ENCODE measurements around the gene OSBPL2. TPM values are rescaled to one million over a fixed set of nuclear protein-coding genes. Genes with fewer than 3 reads are reported as not detected.

Gene OSBPL2
- total RNA-seq, 1 donor from 2014 or later: 26.6 TPM

DNA sequence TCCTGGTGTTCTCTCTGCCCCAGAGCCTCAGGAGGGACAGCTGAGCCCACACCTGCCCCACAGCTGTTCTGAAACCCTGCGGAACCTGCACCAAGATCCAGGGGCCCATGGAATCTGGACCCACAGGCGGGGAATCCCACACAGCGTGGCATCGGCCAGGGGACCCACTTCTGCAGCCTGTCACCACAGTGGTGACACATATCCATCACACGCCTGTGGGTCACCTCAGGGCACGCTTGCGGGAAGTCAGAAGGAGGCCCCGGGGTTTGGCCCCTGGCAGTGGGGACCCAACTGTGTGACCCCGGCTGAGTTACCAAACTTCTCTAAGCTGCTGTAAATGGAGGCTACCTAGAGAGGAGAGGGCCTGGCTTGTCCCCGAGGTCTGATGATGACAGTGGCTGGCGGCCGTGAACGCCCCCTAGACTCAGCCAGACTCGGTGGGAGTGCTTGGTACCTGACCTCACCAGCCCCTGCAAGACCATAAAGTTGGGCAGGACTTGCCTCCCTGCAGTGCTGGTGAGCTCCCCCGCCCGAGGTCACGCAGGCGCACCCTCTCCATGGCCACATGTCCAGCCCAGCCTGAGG, 16.0 kb upstream of the OSBPL2 start:
- Histone ChIP-seq H3K4me1 (ENCODE audit: control insufficient read depth in 3 of 3, insufficient read depth in 3 of 3, low read length in 3 of 3) (peaks cover 8 to 29% (median 14%) of the 10 kb centered on the region in 3 donors), H3K9ac (ENCODE audit: low read depth in 1 of 3, low read length in 3 of 3) (no peak overlapping the region), H3K4me3 (ENCODE audit: low read length in 3 of 3) (no peak overlapping the region), H3K27me3 (ENCODE audit: control insufficient read depth in 3 of 3, insufficient read depth in 3 of 3, low read length in 3 of 3) (peaks cover 64 to 80% (median 66%) of the 10 kb centered on the region in 3 donors), H3K27ac (ENCODE audit: low read depth, low read length) (no peak overlapping the region), H3K9me3 (ENCODE audit: control insufficient read depth in 3 of 3, low read length in 3 of 3) (no peaks in the 10 kb centered on the region), H3K36me3 (ENCODE audit: control insufficient read depth in 3 of 3, insufficient read depth in 3 of 3, low read length in 3 of 3) (no peaks in the 10 kb centered on the region)

DNA sequence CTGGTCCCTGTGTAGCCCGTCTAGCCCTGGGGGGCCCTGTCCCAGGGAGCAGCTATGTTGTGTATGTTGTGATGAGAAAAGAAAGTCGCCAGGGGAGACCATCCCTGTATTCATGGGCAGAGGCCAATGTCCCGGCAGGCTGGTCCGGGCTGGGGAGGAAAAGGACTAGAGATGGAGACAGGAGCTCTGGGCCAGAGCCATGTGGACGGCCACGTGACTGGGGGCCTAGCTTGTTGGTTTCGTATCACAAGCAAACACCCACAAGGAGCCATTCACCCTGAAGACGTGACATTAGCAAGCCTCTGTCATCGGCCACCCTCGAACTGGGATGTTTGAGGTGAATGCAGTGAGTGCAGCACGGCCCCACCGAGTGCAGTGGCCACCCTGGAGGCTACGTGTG, 15.3 kb upstream of the OSBPL2 start:
- H3K9me3 ChIP-seq (ENCODE audit: control insufficient read depth in 3 of 3, low read length in 3 of 3): no peaks in the 10 kb centered on the region
- no peak overlapping the region for H3K9ac ChIP-seq (ENCODE audit: low read depth in 1 of 3, low read length in 3 of 3)
- H3K4me1 ChIP-seq (ENCODE audit: control insufficient read depth in 3 of 3, insufficient read depth in 3 of 3, low read length in 3 of 3): peaks cover 8 to 25% (median 14%) of the 10 kb centered on the region in 3 donors
- H3K36me3 ChIP-seq (ENCODE audit: control insufficient read depth in 3 of 3, insufficient read depth in 3 of 3, low read length in 3 of 3): no peaks in the 10 kb centered on the region
- peaks cover 58 to 80% (median 60%) of the 10 kb centered on the region in 3 donors for H3K27me3 ChIP-seq (ENCODE audit: control insufficient read depth in 3 of 3, insufficient read depth in 3 of 3, low read length in 3 of 3)
- H3K4me3 ChIP-seq (ENCODE audit: low read length in 3 of 3): no peak overlapping the region
- H3K27ac ChIP-seq (ENCODE audit: low read depth, low read length): no peak overlapping the region

DNA sequence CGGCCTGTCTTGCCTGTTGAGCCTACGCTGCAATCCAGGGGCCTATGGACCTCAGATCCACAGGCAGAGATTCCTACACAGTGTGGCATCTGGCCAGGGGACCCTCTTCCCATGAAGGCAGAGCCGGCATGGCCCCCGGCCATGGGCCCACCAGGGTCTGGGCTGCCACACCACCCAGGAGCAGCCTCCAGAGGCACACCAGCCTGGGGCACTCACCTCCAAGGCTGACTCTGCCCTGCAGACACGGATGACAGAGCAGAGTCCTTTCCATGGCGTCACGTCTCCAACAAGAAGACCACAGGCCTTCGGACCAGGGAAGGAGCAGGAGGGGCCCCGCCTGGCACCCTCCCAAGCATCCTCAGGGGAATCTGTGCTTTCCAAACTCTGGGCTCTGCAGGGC, 14.8 kb upstream of the OSBPL2 start:
- Histone ChIP-seq H3K9ac (ENCODE audit: low read depth in 1 of 3, low read length in 3 of 3) (no peak overlapping the region), H3K36me3 (ENCODE audit: control insufficient read depth in 3 of 3, insufficient read depth in 3 of 3, low read length in 3 of 3) (no peaks in the 10 kb centered on the region), H3K27me3 (ENCODE audit: control insufficient read depth in 3 of 3, insufficient read depth in 3 of 3, low read length in 3 of 3) (peaks cover 52 to 76% (median 56%) of the 10 kb centered on the region in 3 donors), H3K9me3 (ENCODE audit: control insufficient read depth in 3 of 3, low read length in 3 of 3) (no peaks in the 10 kb centered on the region), H3K4me1 (ENCODE audit: control insufficient read depth in 3 of 3, insufficient read depth in 3 of 3, low read length in 3 of 3) (peaks cover 4 to 19% (median 9%) of the 10 kb centered on the region in 3 donors), H3K4me3 (ENCODE audit: low read length in 3 of 3) (no peak overlapping the region), H3K27ac (ENCODE audit: low read depth, low read length) (no peak overlapping the region)

DNA sequence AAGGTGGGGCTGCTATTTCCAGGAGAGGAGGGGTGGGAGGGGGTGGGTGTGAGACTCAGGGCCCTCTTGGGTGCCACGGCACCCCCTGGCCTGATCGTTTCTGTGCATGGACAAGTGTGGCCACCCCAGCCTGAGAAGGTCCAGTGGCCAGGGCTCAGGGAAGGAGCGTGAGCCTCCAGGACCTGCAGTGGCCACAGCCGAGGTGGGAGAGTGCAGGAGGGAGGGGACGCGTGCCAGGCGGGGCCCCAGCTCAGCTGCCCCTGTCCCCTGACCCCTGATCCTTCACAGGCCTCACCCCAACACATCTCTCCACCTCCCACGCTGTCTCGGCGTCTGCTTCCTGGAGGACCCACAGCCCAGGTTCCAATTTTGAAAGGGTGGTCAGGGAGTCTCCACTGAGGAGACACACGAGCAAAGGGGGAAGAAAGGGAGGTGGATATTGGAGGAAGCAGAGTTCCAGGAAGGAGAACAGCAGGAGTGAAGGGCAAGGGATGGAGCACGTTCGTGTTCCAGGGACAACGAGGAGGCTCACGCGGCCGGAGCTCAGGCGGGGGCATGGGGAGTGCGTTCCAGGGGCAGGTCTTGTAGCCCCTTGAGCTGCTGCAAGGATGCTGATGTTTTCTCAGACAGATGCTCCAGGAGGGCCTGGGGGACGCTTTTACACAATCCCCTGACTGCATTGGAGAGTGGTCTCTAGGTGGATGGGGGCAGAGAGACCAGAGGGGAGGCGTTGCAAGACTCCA, 14.0 kb upstream of the OSBPL2 start:
- Histone ChIP-seq H3K27ac (ENCODE audit: low read depth, low read length) (no peak overlapping the region), H3K36me3 (ENCODE audit: control insufficient read depth in 3 of 3, insufficient read depth in 3 of 3, low read length in 3 of 3) (no peaks in the 10 kb centered on the region), H3K9ac (ENCODE audit: low read depth in 1 of 3, low read length in 3 of 3) (no peak overlapping the region), H3K4me3 (ENCODE audit: low read length in 3 of 3) (no peak overlapping the region), H3K27me3 (ENCODE audit: control insufficient read depth in 3 of 3, insufficient read depth in 3 of 3, low read length in 3 of 3) (peaks cover 50 to 70% (median 57%) of the 10 kb centered on the region in 3 donors), H3K4me1 (ENCODE audit: control insufficient read depth in 3 of 3, insufficient read depth in 3 of 3, low read length in 3 of 3) (peaks cover 3 to 13% (median 3%) of the 10 kb centered on the region in 3 donors), H3K9me3 (ENCODE audit: control insufficient read depth in 3 of 3, low read length in 3 of 3) (no peaks in the 10 kb centered on the region)

DNA sequence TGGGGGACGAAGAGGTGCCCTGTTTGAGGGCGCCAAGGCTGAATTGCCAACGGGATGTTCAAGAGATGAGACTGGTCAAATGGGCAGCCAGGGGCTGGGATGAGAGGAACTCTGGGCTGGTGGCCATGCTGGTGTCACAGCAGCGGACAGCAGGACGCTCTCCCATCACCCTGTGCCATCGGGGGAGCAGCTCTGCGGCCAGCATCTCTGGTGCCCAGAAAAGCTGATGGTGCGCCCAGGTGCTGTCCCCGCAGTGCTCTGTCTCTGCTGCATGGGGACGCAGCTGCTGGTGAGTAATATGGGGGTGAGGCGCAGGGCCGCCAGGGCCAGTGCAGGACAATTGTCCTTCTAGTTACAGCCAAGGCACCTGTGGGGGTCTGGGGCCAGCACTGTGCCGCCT, 13.3 kb upstream of the OSBPL2 start:
- Histone ChIP-seq H3K36me3 (ENCODE audit: control insufficient read depth in 3 of 3, insufficient read depth in 3 of 3, low read length in 3 of 3) (no peaks in the 10 kb centered on the region), H3K9ac (ENCODE audit: low read depth in 1 of 3, low read length in 3 of 3) (no peak overlapping the region), H3K4me1 (ENCODE audit: control insufficient read depth in 3 of 3, insufficient read depth in 3 of 3, low read length in 3 of 3) (peaks cover 0 to 9% (median 0%) of the 10 kb centered on the region in 3 donors), H3K27me3 (ENCODE audit: control insufficient read depth in 3 of 3, insufficient read depth in 3 of 3, low read length in 3 of 3) (peaks cover 50 to 67% (median 57%) of the 10 kb centered on the region in 3 donors), H3K4me3 (ENCODE audit: low read length in 3 of 3) (no peak overlapping the region), H3K9me3 (ENCODE audit: control insufficient read depth in 3 of 3, low read length in 3 of 3) (no peaks in the 10 kb centered on the region), H3K27ac (ENCODE audit: low read depth, low read length) (no peak overlapping the region)

DNA sequence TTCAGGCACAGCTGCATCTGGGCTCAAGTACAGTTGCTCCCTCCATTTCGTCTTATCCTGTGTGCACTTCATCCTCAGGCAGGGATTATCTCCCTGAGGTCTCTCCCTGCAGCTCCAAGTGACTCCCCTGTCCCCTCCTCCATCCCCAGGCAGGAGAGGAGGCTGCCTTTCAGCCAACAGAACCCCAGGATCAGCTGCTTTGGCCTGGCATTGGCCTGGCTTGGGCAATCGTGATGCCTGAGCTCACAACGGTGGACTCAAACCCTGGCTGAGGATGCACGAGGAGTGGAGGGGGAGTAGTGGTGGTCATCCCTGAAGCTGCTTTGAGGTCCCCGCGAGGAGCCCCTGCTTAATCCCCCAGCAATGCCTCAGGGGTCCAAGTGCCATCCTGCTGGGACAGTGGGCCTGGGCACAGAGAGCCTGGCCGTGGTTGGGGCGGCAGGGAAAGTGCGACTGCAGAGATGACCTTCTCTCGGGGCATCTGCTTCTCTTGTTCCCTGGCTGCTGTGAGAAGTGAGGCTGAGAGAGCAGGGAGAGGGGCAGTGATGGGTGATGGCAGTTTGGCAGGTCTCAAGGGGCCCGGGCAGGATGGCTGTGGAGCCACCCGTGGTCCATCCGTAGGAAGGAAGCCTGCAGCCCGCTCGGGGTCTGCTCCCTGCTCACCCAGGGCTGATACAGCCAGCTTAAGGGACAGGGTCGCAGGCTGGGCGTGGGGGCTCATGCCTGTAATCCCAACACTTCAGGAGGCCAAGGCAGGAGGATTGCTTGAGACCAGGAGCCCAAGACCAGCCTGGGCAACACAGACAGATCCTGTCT, 12.3 kb upstream of the OSBPL2 start:
- Histone ChIP-seq H3K36me3 (ENCODE audit: control insufficient read depth in 3 of 3, insufficient read depth in 3 of 3, low read length in 3 of 3) (no peaks in the 10 kb centered on the region), H3K4me1 (ENCODE audit: control insufficient read depth in 3 of 3, insufficient read depth in 3 of 3, low read length in 3 of 3) (peaks cover 0 to under 1% (median 0%) of the 10 kb centered on the region in 3 donors), H3K9me3 (ENCODE audit: control insufficient read depth in 3 of 3, low read length in 3 of 3) (no peaks in the 10 kb centered on the region), H3K27ac (ENCODE audit: low read depth, low read length) (no peak overlapping the region), H3K4me3 (ENCODE audit: low read length in 3 of 3) (no peak overlapping the region), H3K27me3 (ENCODE audit: control insufficient read depth in 3 of 3, insufficient read depth in 3 of 3, low read length in 3 of 3) (peaks cover 44 to 61% (median 49%) of the 10 kb centered on the region in 3 donors), H3K9ac (ENCODE audit: low read depth in 1 of 3, low read length in 3 of 3) (no peak overlapping the region)

DNA sequence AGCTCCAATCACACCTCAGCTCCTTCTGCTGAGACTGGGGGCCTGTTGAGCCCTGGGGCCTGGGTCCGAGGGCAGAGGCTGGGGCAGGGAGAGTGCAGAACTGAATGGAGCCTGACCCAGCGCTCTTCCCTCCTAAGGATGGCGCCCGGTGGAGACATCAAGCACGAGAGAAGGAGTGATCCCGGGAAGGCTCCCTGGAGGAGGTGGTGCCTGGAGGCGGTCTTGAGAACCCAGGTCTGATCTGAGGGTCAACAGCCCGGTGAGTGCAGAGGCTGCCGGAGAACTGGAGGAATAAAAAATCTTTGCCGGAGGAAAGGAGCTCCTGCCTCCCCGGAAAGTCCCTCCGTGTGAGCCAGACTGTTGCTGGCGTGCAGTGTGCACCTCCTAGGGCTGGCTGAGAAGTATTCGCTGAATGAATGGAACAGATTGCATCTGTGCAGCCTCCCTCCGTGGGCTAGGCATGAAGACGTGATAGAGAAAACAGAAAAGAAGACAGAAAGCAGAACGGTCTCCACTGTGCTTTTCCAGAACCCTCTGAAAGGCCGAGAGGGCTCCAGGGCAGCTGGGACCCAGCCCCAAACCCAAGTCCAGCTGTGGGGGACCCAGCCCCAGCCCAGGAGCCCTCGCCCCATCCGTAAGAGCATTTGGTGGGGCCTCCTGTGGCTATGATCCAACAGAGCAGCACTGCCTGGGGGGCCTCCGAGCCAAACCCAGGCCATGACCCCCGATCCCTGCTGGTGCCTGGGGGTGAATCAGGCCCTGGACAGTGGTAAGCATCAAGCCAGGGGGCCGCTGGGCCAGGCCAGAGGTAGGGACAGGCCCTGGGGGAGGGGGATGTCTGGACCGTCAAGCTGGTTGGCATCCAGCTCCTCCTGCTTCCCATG, 11.4 kb upstream of the OSBPL2 start:
- Histone ChIP-seq H3K27me3 (ENCODE audit: control insufficient read depth in 3 of 3, insufficient read depth in 3 of 3, low read length in 3 of 3) (peaks cover 36 to 52% (median 41%) of the 10 kb centered on the region in 3 donors), H3K27ac (ENCODE audit: low read depth, low read length) (no peak overlapping the region)

DNA sequence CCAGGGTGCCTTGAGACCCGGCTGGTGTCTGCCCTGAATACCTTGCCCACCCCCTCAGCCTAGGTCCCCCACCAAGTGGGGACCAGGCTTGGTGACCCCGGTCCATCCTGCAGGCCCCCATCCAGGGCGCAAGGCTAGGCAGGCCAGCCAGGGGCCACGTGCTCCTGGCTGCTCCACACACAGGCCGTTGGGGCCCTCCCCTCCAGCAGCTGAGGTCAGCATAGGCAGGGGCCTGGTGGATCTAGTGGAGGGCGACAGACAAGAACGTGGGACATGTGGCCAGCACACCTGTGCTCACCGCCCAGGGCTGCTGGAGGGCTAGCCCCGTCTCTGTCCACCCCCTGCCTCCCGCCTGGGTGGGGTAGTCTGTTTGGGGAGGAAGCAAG, 10.7 kb upstream of the OSBPL2 start:
- H3K27me3 ChIP-seq (ENCODE audit: control insufficient read depth in 3 of 3, insufficient read depth in 3 of 3, low read length in 3 of 3): peaks cover 30 to 45% (median 40%) of the 10 kb centered on the region in 3 donors
- no peak overlapping the region for H3K9ac ChIP-seq (ENCODE audit: low read depth in 1 of 3, low read length in 3 of 3)
- H3K9me3 ChIP-seq (ENCODE audit: control insufficient read depth in 3 of 3, low read length in 3 of 3): no peaks in the 10 kb centered on the region
- no peaks in the 10 kb centered on the region for H3K4me1 ChIP-seq (ENCODE audit: control insufficient read depth in 3 of 3, insufficient read depth in 3 of 3, low read length in 3 of 3)
- no peaks in the 10 kb centered on the region for H3K36me3 ChIP-seq (ENCODE audit: control insufficient read depth in 3 of 3, insufficient read depth in 3 of 3, low read length in 3 of 3)
- no peak overlapping the region for H3K27ac ChIP-seq (ENCODE audit: low read depth, low read length)
- no peak overlapping the region for H3K4me3 ChIP-seq (ENCODE audit: low read length in 3 of 3)

More for the DNA sequence above, 11.4 kb upstream of the OSBPL2 start:
- no peak overlapping the region for H3K9ac ChIP-seq (ENCODE audit: low read depth in 1 of 3, low read length in 3 of 3)
- H3K36me3 ChIP-seq (ENCODE audit: control insufficient read depth in 3 of 3, insufficient read depth in 3 of 3, low read length in 3 of 3): no peaks in the 10 kb centered on the region
- H3K9me3 ChIP-seq (ENCODE audit: control insufficient read depth in 3 of 3, low read length in 3 of 3): no peaks in the 10 kb centered on the region
- H3K4me1 ChIP-seq (ENCODE audit: control insufficient read depth in 3 of 3, insufficient read depth in 3 of 3, low read length in 3 of 3): no peaks in the 10 kb centered on the region
- no peak overlapping the region for H3K4me3 ChIP-seq (ENCODE audit: low read length in 3 of 3)

Data from skeletal muscle tissue (tissue), 4 donors.